GM13976 (cell line): ENCODE data around the gene CDK4.
A peak's percentile ranks its signal among the peaks of the same experiment; 100 is the strongest.

Experiments used
- DNase-seq: peaks from one replicate; pipeline ENCODE4 v3.0.0; 2012; ENCODE audit warnings: low spot score
- CTCF ChIP-seq: IDR thresholded peaks from 2 replicates; pipeline ENCODE4 v1.5.1; 2012; ENCODE audit warnings: borderline replicate concordance, mild to moderate bottlenecking; ENCODE audit not compliant: insufficient read depth; ENCODE audit errors: extremely low read depth, missing control alignments, control extremely low read depth
- in situ Hi-C: fragments of 300-500 bp; cut with MboI; formaldehyde crosslinking; loops from one replicate; pipeline ENCODE4 v1.12.0; 2022; ENCODE audit warnings: low sequenced_read_pairs, mixed read lengths, inconsistent platforms; ENCODE audit not compliant: unreplicated experiment

The CDK4 gene

GRCh38 chr12:57751432-57751787 is 700 bp downstream of the CDK4 start:
- TF ChIP-seq CTCF, result no peak
- DNase-seq, result no peak
- in situ Hi-C loops, result no loop called here

- in situ Hi-C loops, result no loop called here
- no peak for DNase-seq
- no peak for TF ChIP-seq CTCF
These were observed 1.3 kb downstream of the CDK4 start for GRCh38 chr12:57750561-57751431.

GRCh38 chr12:57749061-57749460 is 3.0 kb downstream of the CDK4 start:
- in situ Hi-C loops, result no loop called here
- TF ChIP-seq CTCF, result no peak
- no peak for DNase-seq

GRCh38 chr12:57746025-57746424 is 6.1 kb downstream of the CDK4 start:
- DNase-seq, result no peak
- in situ Hi-C loops, result no loop called here
- TF ChIP-seq CTCF, result no peak

- DNase-seq, result no peak
- TF ChIP-seq CTCF, result no peak
- in situ Hi-C loops, result no loop called here
These were observed 6.6 kb downstream of the CDK4 start for GRCh38 chr12:57745485-57745881.

- in situ Hi-C loops, result no loop called here
- peak; percentile 92 for DNase-seq
- TF ChIP-seq CTCF, result no peak
These were observed 7.2 kb downstream of the CDK4 start, which contains the start of gene TSPAN31 for GRCh38 chr12:57744777-57745484. TSPAN31 (plus strand) TSS chr12:57745039; CDS start chr12:57745155, 116 bp downstream.
